ENCODE results near the gene CDK13. TPM values are rescaled to one million over a fixed set of nuclear protein-coding genes. Genes with fewer than 3 reads are reported as not detected.
"Not testable (repeated sequence)": the region's sequence is repeated elsewhere in the genome, so short reads cannot be mapped to it uniquely, and the experiment has no call there.

CDK13 gene
- total and polyA plus RNA-seq, 8 donors = 38.0 to 79.8 (median 72.4) TPM

- DNase-seq = no peak
- no peak overlapping the region for H3K27ac ChIP-seq
- TF ChIP-seq CTCF (IDR thresholded peaks at IDR 0.05) = no peak
- H3K9me3 ChIP-seq = no peaks in the 10 kb centered on the region
- H3K4me1 ChIP-seq = no peaks in the 10 kb centered on the region
- no peaks in the 10 kb centered on the region for H3K36me3 ChIP-seq
- intact Hi-C loops (cut with DNase I) = no loop called here
- H3K27me3 ChIP-seq = no peaks in the 10 kb centered on the region
- H3K4me3 ChIP-seq = no peak overlapping the region
- no peak for ATAC-seq
These were observed 165.9 kb downstream of the CDK13 start for GRCh38 chr7:40115936-40116335.

GRCh38 chr7:40117199-40117598 lies 167.1 kb downstream of the CDK13 start:
- intact Hi-C loops (cut with DNase I); H3K36me3 ChIP-seq; H3K27me3 ChIP-seq; DNase-seq; ATAC-seq; H3K9me3 ChIP-seq; H3K4me1 ChIP-seq; H3K27ac ChIP-seq; H3K4me3 ChIP-seq: not testable (repeated sequence)

- intact Hi-C loops (cut with DNase I) = not testable (repeated sequence)
These were observed 168.1 kb downstream of the CDK13 start for GRCh38 chr7:40118201-40118600.

GRCh38 chr7:40120020-40120419 lies 170.0 kb downstream of the CDK13 start:
- no peaks in the 10 kb centered on the region for H3K4me1 ChIP-seq
- no peaks in the 10 kb centered on the region for H3K36me3 ChIP-seq
- no peak for TF ChIP-seq CTCF (IDR thresholded peaks at IDR 0.05)
- DNase-seq (no peak), ATAC-seq (no peak)
- no peak overlapping the region for H3K4me3 ChIP-seq
- no peak overlapping the region for H3K27ac ChIP-seq
- H3K27me3 ChIP-seq = no peaks in the 10 kb centered on the region
- intact Hi-C loops (cut with DNase I) = no loop called here
- H3K9me3 ChIP-seq = no peaks in the 10 kb centered on the region

More at GRCh38 chr7:40118201-40118600, 168.1 kb downstream of the CDK13 start:
- not testable (repeated sequence) for H3K27me3 ChIP-seq, DNase-seq, H3K9me3 ChIP-seq, H3K4me3 ChIP-seq, ATAC-seq, H3K4me1 ChIP-seq, H3K36me3 ChIP-seq, H3K27ac ChIP-seq

- intact Hi-C loops (cut with DNase I); H3K27me3 ChIP-seq; ATAC-seq: not testable (repeated sequence)
These were observed 172.3 kb downstream of the CDK13 start for GRCh38 chr7:40122100-40122939.

GRCh38 chr7:40122940-40123254 lies 172.8 kb downstream of the CDK13 start:
- no peaks in the 10 kb centered on the region for H3K9me3 ChIP-seq
- no peaks in the 10 kb centered on the region for H3K36me3 ChIP-seq
- no peak overlapping the region for H3K4me3 ChIP-seq
- intact Hi-C loops (cut with DNase I) = no loop called here
- no peak overlapping the region for H3K27ac ChIP-seq
- ATAC-seq = no peak
- no peak for DNase-seq
- no peaks in the 10 kb centered on the region for H3K4me1 ChIP-seq
- no peak for TF ChIP-seq CTCF (IDR thresholded peaks at IDR 0.05)
- H3K27me3 ChIP-seq = no peaks in the 10 kb centered on the region

More at GRCh38 chr7:40122100-40122939, 172.3 kb downstream of the CDK13 start:
- H3K36me3 ChIP-seq, H3K4me3 ChIP-seq, H3K27ac ChIP-seq, H3K9me3 ChIP-seq, DNase-seq, H3K4me1 ChIP-seq: not testable (repeated sequence)
